OCI-LY7 (cell line): Measurements from ENCODE around the gene APOBEC3A.

ENCODE experiments used
- EZH2phosphoT487 ChIP-seq: fragments of 200-600 bp; sonication (generic); IDR thresholded peaks from 2 replicates; pipeline ENCODE4 v1.6.1; 2018; ENCODE audit warnings: low read depth, borderline replicate concordance, mild to moderate bottlenecking, mixed run types, antibody characterized with exemption, low read length, moderate library complexity, mixed read lengths
- TF ChIP-seq, protein P1 (sequence below): fragments of 200-600 bp; sonication (generic); conservative IDR thresholded peaks from 2 replicates; pipeline ENCODE4 v1.5.1; 2014; ENCODE audit warnings: mild to moderate bottlenecking, antibody characterized with exemption, low read length, moderate library complexity, mixed read lengths

DNA sequence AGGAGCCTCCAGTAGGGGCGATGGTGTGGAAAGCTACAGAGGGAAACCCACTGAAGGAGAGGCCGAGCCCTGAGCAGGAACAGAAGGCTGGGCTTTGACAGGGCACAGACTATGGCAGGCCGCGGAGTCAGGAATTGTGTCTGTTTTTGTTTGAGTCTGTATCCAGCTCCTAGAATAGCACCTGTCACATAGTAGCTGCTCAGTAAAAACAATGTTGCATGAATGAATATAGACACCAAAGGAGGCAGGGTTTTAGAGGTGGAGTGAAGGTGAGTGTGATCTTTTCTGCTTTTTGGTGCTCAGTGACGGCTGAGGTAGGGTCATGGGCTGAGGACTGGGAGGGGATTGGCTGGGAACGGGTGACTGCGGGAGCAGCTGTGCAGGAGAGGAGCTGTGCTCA lies 18.5 kb upstream of the APOBEC3A start:
- TF ChIP-seq, protein P1, sequence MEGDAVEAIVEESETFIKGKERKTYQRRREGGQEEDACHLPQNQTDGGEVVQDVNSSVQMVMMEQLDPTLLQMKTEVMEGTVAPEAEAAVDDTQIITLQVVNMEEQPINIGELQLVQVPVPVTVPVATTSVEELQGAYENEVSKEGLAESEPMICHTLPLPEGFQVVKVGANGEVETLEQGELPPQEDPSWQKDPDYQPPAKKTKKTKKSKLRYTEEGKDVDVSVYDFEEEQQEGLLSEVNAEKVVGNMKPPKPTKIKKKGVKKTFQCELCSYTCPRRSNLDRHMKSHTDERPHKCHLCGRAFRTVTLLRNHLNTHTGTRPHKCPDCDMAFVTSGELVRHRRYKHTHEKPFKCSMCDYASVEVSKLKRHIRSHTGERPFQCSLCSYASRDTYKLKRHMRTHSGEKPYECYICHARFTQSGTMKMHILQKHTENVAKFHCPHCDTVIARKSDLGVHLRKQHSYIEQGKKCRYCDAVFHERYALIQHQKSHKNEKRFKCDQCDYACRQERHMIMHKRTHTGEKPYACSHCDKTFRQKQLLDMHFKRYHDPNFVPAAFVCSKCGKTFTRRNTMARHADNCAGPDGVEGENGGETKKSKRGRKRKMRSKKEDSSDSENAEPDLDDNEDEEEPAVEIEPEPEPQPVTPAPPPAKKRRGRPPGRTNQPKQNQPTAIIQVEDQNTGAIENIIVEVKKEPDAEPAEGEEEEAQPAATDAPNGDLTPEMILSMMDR = no peak
- TF ChIP-seq EZH2phosphoT487 = no peak
